K562 (cell line): ENCODE measurements around the gene FASTK. TPM values are rescaled to one million over a fixed set of nuclear protein-coding genes. Genes with fewer than 3 reads are reported as not detected.

Source experiments
- ETV6 ChIP-seq, 3 experiments: fragments of 150-350 bp in 1 of 3; sonication (generic) in 1 of 3; formaldehyde crosslinking in 1 of 3; IDR thresholded peaks; 2 replicates each; pipeline versions ENCODE4 v1.6.1 to v1.8.0; 2014 to 2022; ENCODE audit warnings: borderline replicate concordance in 2 of 3, low read depth in 2 of 3, antibody characterized with exemption in 1 of 3, low read length in 1 of 3, mild to moderate bottlenecking in 1 of 3, missing genetic modification reagents in 1 of 3
- FOS ChIP-seq: IDR thresholded peaks from 3 replicates; pipeline ENCODE4 v1.6.1; 2011; ENCODE audit not compliant: insufficient read length; ENCODE audit errors: extremely low read depth
- HDGF ChIP-seq: fragments of 450-650 bp; IDR thresholded peaks from 2 replicates; pipeline ENCODE4 v1.6.1; 2016
- KAT8 ChIP-seq: fragments of 450-650 bp; IDR thresholded peaks from 2 replicates; pipeline ENCODE4 v1.6.1; 2016; ENCODE audit warnings: low read depth, mild to moderate bottlenecking
- POLR3G ChIP-seq: IDR thresholded peaks from 2 replicates; pipeline ENCODE4 v1.6.1; 2011; ENCODE audit not compliant: insufficient read length, insufficient replicate concordance; ENCODE audit errors: extremely low read depth
- THRAP3 ChIP-seq: fragments of 450-650 bp; IDR thresholded peaks from 2 replicates; pipeline ENCODE4 v1.6.1; 2016; ENCODE audit warnings: mild to moderate bottlenecking, inconsistent platforms, borderline replicate concordance
- ZBTB7A ChIP-seq: IDR thresholded peaks from 2 replicates; pipeline ENCODE4 v1.6.1; 2011; ENCODE audit warnings: low read depth, mild to moderate bottlenecking, low read length, moderate library complexity, borderline replicate concordance; ENCODE audit not compliant: control insufficient read depth
- ZNF384 ChIP-seq: IDR thresholded peaks from 2 replicates; pipeline ENCODE4 v1.6.1; 2012; ENCODE audit warnings: low read depth, low read length, improper control_type of control experiment
- ZZZ3 ChIP-seq: fragments of 450-650 bp; IDR thresholded peaks from 2 replicates; pipeline ENCODE4 v1.6.1; 2016; ENCODE audit warnings: antibody characterized with exemption, mild to moderate bottlenecking, moderate library complexity
- polyA plus RNA-seq, 8 experiments: library from polyadenylated mRNA; depleted of rRNA in 4 of 8; stranded (reverse) in 5 of 8; unstranded in 3 of 8; fragments of >200 nt; fragmentation: Nextera tagmentation in 2 of 8; fragmentation: Illumina TruSeq in 1 of 8; extraction: Ambion mirVana in 2 of 8; extraction: Trizol in 1 of 8; gene quantifications; 2 replicates each; pipeline versions ENCODE4 v1.2.1 to v1.2.3, GENCODE V29; 2011 to 2014; ENCODE audit warnings: inconsistent platforms in 1 of 8, missing spikeins in 1 of 8
- total RNA-seq, 7 experiments: library from RNA; depleted of rRNA in 6 of 7; stranded (reverse); fragments of >200 nt in 6 of 7; fragmentation: Illumina TruSeq in 2 of 7; extraction: Trizol in 2 of 7; gene quantifications; 2 replicates each; pipeline versions ENCODE4 v1.2.1 to v1.2.3, GENCODE V29; 2011 to 2021; ENCODE audit warnings: low replicate concordance in 1 of 7
- TF ChIP-seq, protein P1 (sequence below): fragments of 450-650 bp; IDR thresholded peaks from 2 replicates; pipeline ENCODE4 v1.6.1; 2017; ENCODE audit warnings: antibody characterized with exemption, mild to moderate bottlenecking
- TF ChIP-seq, protein P2 (sequence below): fragments of 450-650 bp; IDR thresholded peaks from 2 replicates; pipeline ENCODE4 v1.6.1; 2014; ENCODE audit warnings: low read depth, mild to moderate bottlenecking, moderate library complexity, borderline replicate concordance
- TF ChIP-seq, protein P3 (sequence below): fragments of 450-650 bp; IDR thresholded peaks from 2 replicates; pipeline ENCODE4 v1.6.1; 2016; ENCODE audit warnings: missing biosample characterization, missing genetic modification characterization
- TF ChIP-seq, protein P4 (sequence below): sonication (generic); formaldehyde crosslinking; IDR thresholded peaks from 2 replicates; pipeline ENCODE4 v1.8.1; 2023; ENCODE audit warnings: mild to moderate bottlenecking, missing genetic modification reagents
- TF ChIP-seq, protein P5 (sequence below), 2 experiments: fragments of 450-650 bp in 1 of 2; sonication (generic) in 1 of 2; formaldehyde crosslinking in 1 of 2; IDR thresholded peaks in 1 of 2; conservative IDR thresholded peaks in 1 of 2; 2 replicates each; pipeline versions ENCODE4 v1.6.1 to v1.8.1; 2016 to 2023; ENCODE audit warnings: mild to moderate bottlenecking in 2 of 2, moderate library complexity in 2 of 2, inconsistent platforms in 1 of 2, missing genetic modification reagents in 1 of 2

Gene FASTK
- total and polyA plus RNA-seq, 9 of the 15 experiments (the other 6 are each of a cell fraction or from before 2014, with no cell fraction given): 0.51 to 150 (median 48.2) TPM

DNA sequence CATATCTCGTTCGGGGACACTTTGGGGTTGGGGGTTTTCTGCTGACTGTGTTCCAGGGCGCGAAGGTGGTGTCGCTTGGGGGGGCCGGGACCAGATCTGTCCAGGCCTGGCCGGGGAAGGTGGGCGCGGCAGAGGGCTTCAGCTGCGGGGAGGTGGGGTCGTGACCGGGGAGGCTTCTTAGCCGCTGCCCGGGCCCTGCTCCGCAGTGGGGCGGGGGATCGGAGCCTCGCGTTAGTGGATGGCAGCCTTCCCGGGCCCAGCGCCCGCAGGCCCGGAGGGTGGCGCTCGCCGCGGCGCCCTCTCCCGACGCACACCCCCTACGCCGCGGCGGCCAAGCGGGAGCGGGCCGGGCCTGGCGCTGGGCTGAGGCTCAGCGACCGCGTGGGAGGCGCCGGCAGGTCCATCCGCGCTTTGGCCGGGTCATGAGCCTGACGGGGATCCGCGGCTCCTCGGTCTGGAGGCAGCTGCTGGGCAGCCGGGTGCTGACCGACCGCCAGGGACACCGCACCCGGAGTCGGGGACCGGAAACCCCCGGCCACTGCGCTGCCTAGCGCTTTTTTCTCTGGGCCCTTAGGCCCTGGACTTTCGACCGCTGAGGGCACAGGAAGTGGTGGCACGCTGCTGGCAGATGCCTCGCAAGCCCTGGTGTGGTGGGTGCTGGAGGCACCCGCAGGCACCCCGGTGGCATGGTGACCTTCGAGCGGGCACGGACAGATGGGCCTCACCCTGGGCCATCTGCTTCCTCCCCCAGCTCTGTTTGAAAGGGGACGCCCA lies 6.8 kb upstream of the FASTK start (continued):
- TF ChIP-seq, protein P1, sequence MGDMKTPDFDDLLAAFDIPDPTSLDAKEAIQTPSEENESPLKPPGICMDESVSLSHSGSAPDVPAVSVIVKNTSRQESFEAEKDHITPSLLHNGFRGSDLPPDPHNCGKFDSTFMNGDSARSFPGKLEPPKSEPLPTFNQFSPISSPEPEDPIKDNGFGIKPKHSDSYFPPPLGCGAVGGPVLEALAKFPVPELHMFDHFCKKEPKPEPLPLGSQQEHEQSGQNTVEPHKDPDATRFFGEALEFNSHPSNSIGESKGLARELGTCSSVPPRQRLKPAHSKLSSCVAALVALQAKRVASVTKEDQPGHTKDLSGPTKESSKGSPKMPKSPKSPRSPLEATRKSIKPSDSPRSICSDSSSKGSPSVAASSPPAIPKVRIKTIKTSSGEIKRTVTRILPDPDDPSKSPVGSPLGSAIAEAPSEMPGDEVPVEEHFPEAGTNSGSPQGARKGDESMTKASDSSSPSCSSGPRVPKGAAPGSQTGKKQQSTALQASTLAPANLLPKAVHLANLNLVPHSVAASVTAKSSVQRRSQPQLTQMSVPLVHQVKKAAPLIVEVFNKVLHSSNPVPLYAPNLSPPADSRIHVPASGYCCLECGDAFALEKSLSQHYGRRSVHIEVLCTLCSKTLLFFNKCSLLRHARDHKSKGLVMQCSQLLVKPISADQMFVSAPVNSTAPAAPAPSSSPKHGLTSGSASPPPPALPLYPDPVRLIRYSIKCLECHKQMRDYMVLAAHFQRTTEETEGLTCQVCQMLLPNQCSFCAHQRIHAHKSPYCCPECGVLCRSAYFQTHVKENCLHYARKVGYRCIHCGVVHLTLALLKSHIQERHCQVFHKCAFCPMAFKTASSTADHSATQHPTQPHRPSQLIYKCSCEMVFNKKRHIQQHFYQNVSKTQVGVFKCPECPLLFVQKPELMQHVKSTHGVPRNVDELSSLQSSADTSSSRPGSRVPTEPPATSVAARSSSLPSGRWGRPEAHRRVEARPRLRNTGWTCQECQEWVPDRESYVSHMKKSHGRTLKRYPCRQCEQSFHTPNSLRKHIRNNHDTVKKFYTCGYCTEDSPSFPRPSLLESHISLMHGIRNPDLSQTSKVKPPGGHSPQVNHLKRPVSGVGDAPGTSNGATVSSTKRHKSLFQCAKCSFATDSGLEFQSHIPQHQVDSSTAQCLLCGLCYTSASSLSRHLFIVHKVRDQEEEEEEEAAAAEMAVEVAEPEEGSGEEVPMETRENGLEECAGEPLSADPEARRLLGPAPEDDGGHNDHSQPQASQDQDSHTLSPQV: no peak
- TF ChIP-seq KAT8: no peak
- TF ChIP-seq THRAP3: no peak
- peak in 1 of 2 experiments; percentile 43; a peak in 1 of 4 replicates for TF ChIP-seq ETV6 (IDR thresholded peaks at IDR 0.05; ENCODE audit: borderline replicate concordance in 1 of 2, low read depth in 2 of 2, low read length in 1 of 2)
- no peak for TF ChIP-seq ETV6 (CRISPR knock-in tag; IDR thresholded peaks at IDR 0.05; ENCODE audit: borderline replicate concordance)
- no peak for TF ChIP-seq ZNF384
- TF ChIP-seq FOS: no peak
- TF ChIP-seq, protein P2, sequence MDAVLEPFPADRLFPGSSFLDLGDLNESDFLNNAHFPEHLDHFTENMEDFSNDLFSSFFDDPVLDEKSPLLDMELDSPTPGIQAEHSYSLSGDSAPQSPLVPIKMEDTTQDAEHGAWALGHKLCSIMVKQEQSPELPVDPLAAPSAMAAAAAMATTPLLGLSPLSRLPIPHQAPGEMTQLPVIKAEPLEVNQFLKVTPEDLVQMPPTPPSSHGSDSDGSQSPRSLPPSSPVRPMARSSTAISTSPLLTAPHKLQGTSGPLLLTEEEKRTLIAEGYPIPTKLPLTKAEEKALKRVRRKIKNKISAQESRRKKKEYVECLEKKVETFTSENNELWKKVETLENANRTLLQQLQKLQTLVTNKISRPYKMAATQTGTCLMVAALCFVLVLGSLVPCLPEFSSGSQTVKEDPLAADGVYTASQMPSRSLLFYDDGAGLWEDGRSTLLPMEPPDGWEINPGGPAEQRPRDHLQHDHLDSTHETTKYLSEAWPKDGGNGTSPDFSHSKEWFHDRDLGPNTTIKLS: peak; percentile 41
- TF ChIP-seq, protein P3, sequence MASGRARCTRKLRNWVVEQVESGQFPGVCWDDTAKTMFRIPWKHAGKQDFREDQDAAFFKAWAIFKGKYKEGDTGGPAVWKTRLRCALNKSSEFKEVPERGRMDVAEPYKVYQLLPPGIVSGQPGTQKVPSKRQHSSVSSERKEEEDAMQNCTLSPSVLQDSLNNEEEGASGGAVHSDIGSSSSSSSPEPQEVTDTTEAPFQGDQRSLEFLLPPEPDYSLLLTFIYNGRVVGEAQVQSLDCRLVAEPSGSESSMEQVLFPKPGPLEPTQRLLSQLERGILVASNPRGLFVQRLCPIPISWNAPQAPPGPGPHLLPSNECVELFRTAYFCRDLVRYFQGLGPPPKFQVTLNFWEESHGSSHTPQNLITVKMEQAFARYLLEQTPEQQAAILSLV (tag): no peak
- peak; percentile 64; the same call in 1 of the 2 replicates for TF ChIP-seq ZBTB7A
- no peak for TF ChIP-seq ZZZ3
- TF ChIP-seq POLR3G: no peak
- TF ChIP-seq, protein P4, sequence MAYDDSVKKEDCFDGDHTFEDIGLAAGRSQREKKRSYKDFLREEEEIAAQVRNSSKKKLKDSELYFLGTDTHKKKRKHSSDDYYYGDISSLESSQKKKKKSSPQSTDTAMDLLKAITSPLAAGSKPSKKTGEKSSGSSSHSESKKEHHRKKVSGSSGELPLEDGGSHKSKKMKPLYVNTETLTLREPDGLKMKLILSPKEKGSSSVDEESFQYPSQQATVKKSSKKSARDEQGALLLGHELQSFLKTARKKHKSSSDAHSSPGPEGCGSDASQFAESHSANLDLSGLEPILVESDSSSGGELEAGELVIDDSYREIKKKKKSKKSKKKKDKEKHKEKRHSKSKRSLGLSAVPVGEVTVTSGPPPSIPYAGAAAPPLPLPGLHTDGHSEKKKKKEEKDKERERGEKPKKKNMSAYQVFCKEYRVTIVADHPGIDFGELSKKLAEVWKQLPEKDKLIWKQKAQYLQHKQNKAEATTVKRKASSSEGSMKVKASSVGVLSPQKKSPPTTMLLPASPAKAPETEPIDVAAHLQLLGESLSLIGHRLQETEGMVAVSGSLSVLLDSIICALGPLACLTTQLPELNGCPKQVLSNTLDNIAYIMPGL (CRISPR knock-in tag): no peak; the same call in none of the 2 replicates
- peak; percentile 62; the same call in 1 of the 2 replicates for TF ChIP-seq HDGF
- TF ChIP-seq, protein P5, sequence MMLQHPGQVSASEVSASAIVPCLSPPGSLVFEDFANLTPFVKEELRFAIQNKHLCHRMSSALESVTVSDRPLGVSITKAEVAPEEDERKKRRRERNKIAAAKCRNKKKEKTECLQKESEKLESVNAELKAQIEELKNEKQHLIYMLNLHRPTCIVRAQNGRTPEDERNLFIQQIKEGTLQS (IDR thresholded peaks at IDR 0.05): no peak
- TF ChIP-seq, protein P5 (CRISPR knock-in tag; conservative IDR thresholded peaks at IDR 0.05): peak; percentile 82; the same call in 1 of the 2 replicates
